SK-N-SH treated with all-trans-retinoic acid at 6 μM for 48 hours (cell line): ENCODE data around the gene C5AR2.

Experiments used
- CREB5 ChIP-seq: fragments of 250-450 bp; sonication (Bioruptor Pico); IDR thresholded peaks from 2 replicates; pipeline ENCODE4 v1.5.1; 2020; ENCODE audit warnings: low read depth, mild to moderate bottlenecking, moderate library complexity
- ISL1 ChIP-seq: fragments of 250-450 bp; sonication (Bioruptor Pico); IDR thresholded peaks from 2 replicates; pipeline ENCODE4 v2.1.2; 2022; ENCODE audit warnings: mild to moderate bottlenecking, moderate library complexity
- PPARA ChIP-seq: fragments of 250-450 bp; sonication (Bioruptor Pico); IDR thresholded peaks from 2 replicates; pipeline ENCODE4 v1.5.0; 2020; ENCODE audit warnings: mild to moderate bottlenecking, borderline replicate concordance
- ZC3H10 ChIP-seq: fragments of 250-450 bp; sonication (Bioruptor Pico); IDR thresholded peaks from 2 replicates; pipeline ENCODE4 v1.5.1; 2021; ENCODE audit warnings: mild to moderate bottlenecking, moderate library complexity
- TF ChIP-seq, protein P1 (sequence below): fragments of 250-450 bp; sonication (Bioruptor Pico); IDR thresholded peaks from 2 replicates; pipeline ENCODE4 v1.5.0; 2020; ENCODE audit warnings: mild to moderate bottlenecking, moderate library complexity

- TF ChIP-seq, protein P1, sequence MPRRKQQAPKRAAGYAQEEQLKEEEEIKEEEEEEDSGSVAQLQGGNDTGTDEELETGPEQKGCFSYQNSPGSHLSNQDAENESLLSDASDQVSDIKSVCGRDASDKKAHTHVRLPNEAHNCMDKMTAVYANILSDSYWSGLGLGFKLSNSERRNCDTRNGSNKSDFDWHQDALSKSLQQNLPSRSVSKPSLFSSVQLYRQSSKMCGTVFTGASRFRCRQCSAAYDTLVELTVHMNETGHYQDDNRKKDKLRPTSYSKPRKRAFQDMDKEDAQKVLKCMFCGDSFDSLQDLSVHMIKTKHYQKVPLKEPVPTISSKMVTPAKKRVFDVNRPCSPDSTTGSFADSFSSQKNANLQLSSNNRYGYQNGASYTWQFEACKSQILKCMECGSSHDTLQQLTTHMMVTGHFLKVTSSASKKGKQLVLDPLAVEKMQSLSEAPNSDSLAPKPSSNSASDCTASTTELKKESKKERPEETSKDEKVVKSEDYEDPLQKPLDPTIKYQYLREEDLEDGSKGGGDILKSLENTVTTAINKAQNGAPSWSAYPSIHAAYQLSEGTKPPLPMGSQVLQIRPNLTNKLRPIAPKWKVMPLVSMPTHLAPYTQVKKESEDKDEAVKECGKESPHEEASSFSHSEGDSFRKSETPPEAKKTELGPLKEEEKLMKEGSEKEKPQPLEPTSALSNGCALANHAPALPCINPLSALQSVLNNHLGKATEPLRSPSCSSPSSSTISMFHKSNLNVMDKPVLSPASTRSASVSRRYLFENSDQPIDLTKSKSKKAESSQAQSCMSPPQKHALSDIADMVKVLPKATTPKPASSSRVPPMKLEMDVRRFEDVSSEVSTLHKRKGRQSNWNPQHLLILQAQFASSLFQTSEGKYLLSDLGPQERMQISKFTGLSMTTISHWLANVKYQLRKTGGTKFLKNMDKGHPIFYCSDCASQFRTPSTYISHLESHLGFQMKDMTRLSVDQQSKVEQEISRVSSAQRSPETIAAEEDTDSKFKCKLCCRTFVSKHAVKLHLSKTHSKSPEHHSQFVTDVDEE = no peak
- TF ChIP-seq CREB5 (CRISPR knock-in tag) (no peak), ZC3H10 (CRISPR knock-in tag) (no peak), PPARA (no peak), ISL1 (CRISPR knock-in tag) (no peak)
Observed at GRCh38 chr19:47357788-47358680, 26.1 kb downstream of the C5AR2 start.
